Sigmoid colon (tissue), 4 donors: ENCODE results near the gene DIP2B.

Source experiments
- CTCF ChIP-seq, 4 experiments: fragments of 450-650 bp in 3 of 4; fragments of 200-600 bp in 1 of 4; IDR thresholded peaks; one replicate each; pipeline ENCODE4 v1.5.1; 2016 to 2019; ENCODE audit warnings: antibody characterized with exemption in 4 of 4, mild to moderate bottlenecking in 3 of 4, moderate library complexity in 2 of 4
- EP300 ChIP-seq, 4 donors: sonication (generic); formaldehyde crosslinking; IDR thresholded peaks; one replicate each; pipeline ENCODE4 v1.6.1; 2017; ENCODE audit warnings: antibody characterized with exemption in 4 of 4
- POLR2A ChIP-seq, 2 donors: fragments of 450-650 bp; IDR thresholded peaks; one replicate each; pipeline ENCODE4 v1.6.1; 2016; ENCODE audit warnings: antibody characterized with exemption in 2 of 2, mild to moderate bottlenecking in 2 of 2, moderate library complexity in 2 of 2
- POLR2AphosphoS5 ChIP-seq, 4 donors: sonication (generic); formaldehyde crosslinking; IDR thresholded peaks; one replicate each; pipeline ENCODE4 v1.6.1; 2017; ENCODE audit warnings: antibody characterized with exemption in 4 of 4

- TF ChIP-seq CTCF (IDR thresholded peaks at IDR 0.05), result no peak
- TF ChIP-seq EP300 (IDR thresholded peaks at IDR 0.05), result no peak
- TF ChIP-seq POLR2AphosphoS5 (IDR thresholded peaks at IDR 0.05), result no peak
- TF ChIP-seq POLR2A (IDR thresholded peaks at IDR 0.05), result no peak
These were observed 68.0 kb downstream of the DIP2B start for GRCh38 chr12:50572760-50573159.
